ENCODE data around the gene LRRC1.

- TF ChIP-seq ZNF23 (tag by site-specific recombination; IDR thresholded peaks at IDR 0.05; ENCODE audit: borderline replicate concordance): no peak
- no peak for TF ChIP-seq ZNF174 (tag by site-specific recombination; IDR thresholded peaks at IDR 0.05)
- no peak for TF ChIP-seq CTCF (tag by site-specific recombination; IDR thresholded peaks at IDR 0.05)
- TF ChIP-seq ZNF121 (tag by site-specific recombination; IDR thresholded peaks at IDR 0.05): no peak
Measured at GRCh38 chr6:53918854-53919510, 124.2 kb downstream of the LRRC1 start.

Measured in HEK293 (cell line).